HCEC 1CT (cell line): Measurements from ENCODE around the gene PIP5K1C.
"Not testable (repeated sequence)": the region's sequence is repeated elsewhere in the genome, so short reads cannot be mapped to it uniquely, and the experiment has no call there.

ENCODE experiments used
- DNase-seq: peaks from one replicate; pipeline ENCODE4 v3.0.0-alpha.2; 2017

PIP5K1C gene

GRCh38 chr19:3584036-3584802 is 116.0 kb downstream of the PIP5K1C start:
- DNase-seq: not testable (repeated sequence)

- not testable (repeated sequence) for DNase-seq
These were observed 118.5 kb downstream of the PIP5K1C start for GRCh38 chr19:3581792-3582191.
